PC-9 (cell line): ENCODE measurements around the gene SMIM29. TPM values are rescaled to one million over a fixed set of nuclear protein-coding genes. Genes with fewer than 3 reads are reported as not detected.

Experiments used
- Bru-seq: library from RNA; stranded (reverse); fragments of 400-500 nt; gene quantifications from one replicate; lab custom pipeline; 2021; lab: Mats Ljungman, UMichigan
- BruChase-seq, 2 experiments: library from RNA; stranded (reverse); fragments of 400-500 nt; gene quantifications; one replicate each; lab custom pipeline; 2021; lab: Mats Ljungman, UMichigan
- BruUV-seq: library from RNA; stranded (reverse); fragments of 400-500 nt; replicated peaks from 2 replicates; lab custom pipeline; 2021; lab: Mats Ljungman, UMichigan
- CTCF ChIA-PET: fragments of 300-600 bp; sonication (Branson Sonifier 250); formaldehyde crosslinking; loops from one replicate; lab custom pipeline; 2022; ENCODE audit warnings: antibody characterized with exemption; lab: Charles Lee
- POLR2A ChIA-PET: fragments of 300-600 bp; sonication (Branson Sonifier 250); formaldehyde crosslinking; loops from one replicate; lab custom pipeline; 2022; ENCODE audit warnings: antibody characterized with exemption; ENCODE audit not compliant: unreplicated experiment; lab: Charles Lee
- DNase-seq, 2 experiments: peaks; one replicate each; pipeline versions ENCODE4 v3.0.0 to v3.0.0-alpha.2; 2015 to 2022; ENCODE audit warnings: mixed read lengths in 1 of 2
- H2AFZ ChIP-seq: fragments of 200-600 bp; sonication (generic); 2 replicates; pipeline ENCODE4 v1.8.1; 2017; ENCODE audit warnings: antibody characterized with exemption
- H3F3A ChIP-seq: fragments of 200-600 bp; sonication (generic); 2 replicates; pipeline ENCODE4 v1.8.1; 2017; ENCODE audit warnings: antibody characterized with exemption, mild to moderate bottlenecking, low read depth; ENCODE audit not compliant: insufficient read depth
- H3K27ac ChIP-seq: fragments of 200-600 bp; sonication (generic); 2 replicates; pipeline ENCODE4 v1.6.1; 2016; ENCODE audit warnings: mixed run types
- H3K27me3 ChIP-seq: fragments of 200-600 bp; sonication (generic); 2 replicates; pipeline ENCODE4 v1.6.1; 2016; ENCODE audit warnings: low read depth, mixed run types; ENCODE audit not compliant: insufficient read depth
- H3K36me3 ChIP-seq: fragments of 200-600 bp; sonication (generic); 2 replicates; pipeline ENCODE4 v1.6.1; 2016; ENCODE audit warnings: low read depth, mixed run types
- H3K4me1 ChIP-seq: fragments of 200-600 bp; sonication (generic); replicated peaks from 2 replicates; pipeline ENCODE4 v1.6.1; 2016; ENCODE audit warnings: mixed run types; ENCODE audit not compliant: insufficient read depth
- H3K4me2 ChIP-seq: fragments of 200-600 bp; sonication (generic); 2 replicates; pipeline ENCODE4 v1.6.1; 2017; ENCODE audit warnings: mixed run types
- H3K4me3 ChIP-seq: fragments of 200-600 bp; sonication (generic); 2 replicates; pipeline ENCODE4 v1.6.1; 2016; ENCODE audit warnings: mixed run types
- H3K79me2 ChIP-seq: fragments of 200-600 bp; sonication (generic); 2 replicates; pipeline ENCODE4 v1.6.1; 2017; ENCODE audit warnings: low read depth, mixed run types
- H3K9me2 ChIP-seq: fragments of 200-600 bp; sonication (generic); 2 replicates; pipeline ENCODE4 v1.8.1; 2017; ENCODE audit warnings: mild to moderate bottlenecking; ENCODE audit not compliant: insufficient read depth
- H3K9me3 ChIP-seq: fragments of 200-600 bp; sonication (generic); 2 replicates; pipeline ENCODE4 v1.8.1; 2016; ENCODE audit warnings: low read depth; ENCODE audit not compliant: insufficient read depth
- H4K20me1 ChIP-seq: fragments of 200-600 bp; sonication (generic); 2 replicates; pipeline ENCODE4 v1.8.1; 2017; ENCODE audit not compliant: insufficient read depth
- EZH2 ChIP-seq: fragments of 200-600 bp; sonication (generic); IDR thresholded peaks from 2 replicates; pipeline ENCODE4 v1.8.0; 2017; ENCODE audit warnings: antibody characterized with exemption, low read depth
- intact Hi-C: fragments of 100-400 bp; cut with micrococcal nuclease; formaldehyde crosslinking; loops from one replicate; pipeline ENCODE4 v1.10.0; 2022; ENCODE audit not compliant: unreplicated experiment
- long read RNA-seq: library from polyadenylated mRNA; stranded (forward); transcript quantifications from one replicate; pipeline ENCODE4 v2.0.0, GENCODE V29; 2022
- total RNA-seq: library from RNA; stranded (reverse); gene quantifications from 2 replicates; pipeline ENCODE4 v1.2.3, GENCODE V29; 2021
- TF ChIP-seq, protein P1 (sequence below): fragments of 200-600 bp; sonication (generic); conservative IDR thresholded peaks from 2 replicates; pipeline ENCODE4 v1.6.1; 2017; ENCODE audit warnings: mixed run types, antibody characterized with exemption, mild to moderate bottlenecking, moderate library complexity

Gene SMIM29
- 32.8 and 35.2 TPM in 2 replicates for total RNA-seq
- percentile 61 among the genes with signal in this experiment for Bru-seq, nascent RNA
- BruChase-seq, experiment 1, labeled RNA remaining after a 2-hour chase, result percentile 53 among the genes with signal in this experiment
- BruChase-seq, experiment 2, labeled RNA remaining after a 6-hour chase, result percentile 76 among the genes with signal in this experiment
- long read RNA-seq, transcript SMIM29-205 (5 exons, 1,297 nt), result major isoform, 49 of 84 reads
- long read RNA-seq, transcript SMIM29-201 (5 exons, 792 nt), result minor isoform, 5 of 84 reads
- long read RNA-seq, transcript SMIM29-208 (5 exons, 1,186 nt), result minor isoform, 16 of 84 reads
- long read RNA-seq, partial matches to known transcripts, result 3 of 84 reads
- long read RNA-seq, other reads (novel, unspliced or antisense), result 8 of 84 reads

DNA sequence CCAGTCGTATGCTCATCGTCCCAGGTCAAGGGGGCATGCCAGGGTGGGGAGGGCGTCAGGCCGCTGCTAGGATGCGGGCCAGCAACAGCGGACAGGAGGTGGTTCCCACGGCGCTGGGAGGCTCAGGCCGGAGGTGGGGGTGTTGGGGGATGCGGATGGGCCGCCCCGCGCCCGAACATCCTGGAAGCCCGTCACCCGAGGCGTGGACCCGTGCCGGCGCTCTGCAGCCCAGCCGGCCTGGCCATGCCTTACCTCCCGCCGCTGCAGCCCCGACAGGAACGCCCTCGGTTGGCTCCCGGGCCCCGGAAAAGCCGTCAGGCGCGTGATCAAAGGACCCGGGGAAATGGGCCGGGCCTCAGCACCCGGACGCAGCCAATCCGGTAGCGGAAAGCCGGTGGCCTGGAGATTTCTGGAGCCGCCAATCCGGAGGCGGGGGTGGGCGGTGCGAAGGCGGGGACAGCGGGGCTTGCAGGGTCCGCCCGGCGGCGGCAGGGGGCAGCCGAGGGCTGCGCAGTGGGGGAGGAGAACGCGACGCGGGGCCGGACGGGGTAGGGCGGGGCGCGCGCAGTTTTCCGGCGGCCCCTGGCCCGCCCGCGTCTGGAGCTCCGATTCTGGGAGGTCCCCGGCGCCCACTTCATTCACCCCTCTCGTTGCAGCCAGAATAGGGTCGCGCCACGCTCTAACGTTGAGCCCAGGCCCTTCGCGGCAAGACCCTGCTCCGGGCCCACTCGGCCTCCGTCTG lies at the start of gene SMIM29:
Gene SMIM29 (minus strand): TSS at position 280 of the 742 bp plus-strand sequence. CDS start 1,215 bp downstream, outside the sequence.
- H3K9me3 ChIP-seq, result no peaks in the 10 kb centered on the region
- H3K4me3 ChIP-seq, result peak within 1 kb of the TSS; percentile 88
- peak; percentile 83 to 97 for DNase-seq
- H3K79me2 ChIP-seq, result peaks cover 6% of the 10 kb centered on the region; the same call in 1 of the 2 replicates
- H3K36me3 ChIP-seq, result no peaks in the 10 kb centered on the region
- TF ChIP-seq EZH2, result no peak
- TF ChIP-seq, protein P1, sequence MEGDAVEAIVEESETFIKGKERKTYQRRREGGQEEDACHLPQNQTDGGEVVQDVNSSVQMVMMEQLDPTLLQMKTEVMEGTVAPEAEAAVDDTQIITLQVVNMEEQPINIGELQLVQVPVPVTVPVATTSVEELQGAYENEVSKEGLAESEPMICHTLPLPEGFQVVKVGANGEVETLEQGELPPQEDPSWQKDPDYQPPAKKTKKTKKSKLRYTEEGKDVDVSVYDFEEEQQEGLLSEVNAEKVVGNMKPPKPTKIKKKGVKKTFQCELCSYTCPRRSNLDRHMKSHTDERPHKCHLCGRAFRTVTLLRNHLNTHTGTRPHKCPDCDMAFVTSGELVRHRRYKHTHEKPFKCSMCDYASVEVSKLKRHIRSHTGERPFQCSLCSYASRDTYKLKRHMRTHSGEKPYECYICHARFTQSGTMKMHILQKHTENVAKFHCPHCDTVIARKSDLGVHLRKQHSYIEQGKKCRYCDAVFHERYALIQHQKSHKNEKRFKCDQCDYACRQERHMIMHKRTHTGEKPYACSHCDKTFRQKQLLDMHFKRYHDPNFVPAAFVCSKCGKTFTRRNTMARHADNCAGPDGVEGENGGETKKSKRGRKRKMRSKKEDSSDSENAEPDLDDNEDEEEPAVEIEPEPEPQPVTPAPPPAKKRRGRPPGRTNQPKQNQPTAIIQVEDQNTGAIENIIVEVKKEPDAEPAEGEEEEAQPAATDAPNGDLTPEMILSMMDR, result peak; percentile 87
- BruUV-seq, result no TSS peak
- H3K4me2 ChIP-seq, result peak within 1 kb of the TSS; percentile 95
- intact Hi-C loops, result loop anchor here (1.0 to 10.0 kb wide), 8 partner anchors 84 to 893 kb away; partner anchors contain the start of genes BLTP3A, LEMD2 and TCP11
- H4K20me1 ChIP-seq, result peaks cover 5% of the 10 kb centered on the region; the same call in 1 of the 2 replicates
- POLR2A ChIA-PET, result interaction anchor here (0.6 kb wide), 2 partner anchors 25 to 97 kb away, joined by 6 read pairs; no protein-coding TSS in a partner anchor
- no peaks in the 10 kb centered on the region for H3K9me2 ChIP-seq
- H2AFZ ChIP-seq, result peak within 1 kb of the TSS; percentile 98
- CTCF ChIA-PET, result interaction anchor here (0.6 to 1.9 kb wide), 6 partner anchors 53 to 360 kb away, joined by 3 to 29 read pairs (median 5); no protein-coding TSS in a partner anchor
- peaks cover 43% of the 10 kb centered on the region for H3K4me1 ChIP-seq
- H3F3A ChIP-seq, result peaks cover 45% of the 10 kb centered on the region
- H3K27ac ChIP-seq, result peak within 1 kb of the TSS; percentile 83
- H3K27me3 ChIP-seq, result no peaks in the 10 kb centered on the region

DNA sequence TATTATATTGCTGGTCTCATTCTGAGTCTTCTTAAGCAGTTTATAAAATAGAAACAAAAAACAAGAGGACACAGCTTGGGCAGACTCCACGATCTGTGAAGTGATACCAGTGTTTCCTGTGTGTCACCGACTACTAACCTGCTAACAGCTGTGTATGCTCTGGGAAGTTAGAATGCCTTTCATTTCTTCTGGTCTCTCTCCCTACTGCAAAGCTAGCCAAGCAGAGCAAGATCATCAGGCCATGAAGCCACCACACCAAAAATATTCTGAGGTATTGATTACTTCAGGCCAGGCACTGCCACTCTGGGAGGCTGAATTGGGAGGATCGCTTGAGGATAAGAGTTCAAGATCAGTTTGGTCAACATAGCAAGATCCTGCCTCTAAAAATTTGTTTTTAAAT lies 46.9 kb upstream of the SMIM29 start:
- H3F3A ChIP-seq, result peaks cover 6% of the 10 kb centered on the region; the same call in 1 of the 2 replicates
- H3K4me2 ChIP-seq, result no peak overlapping the region
- TF ChIP-seq, protein P1, result no peak
- no peak for TF ChIP-seq EZH2
- no TSS peak for BruUV-seq
- H2AFZ ChIP-seq, result no peak overlapping the region
- intact Hi-C loops, result no loop called here
- no peaks in the 10 kb centered on the region for H3K27me3 ChIP-seq
- DNase-seq, result no peak
- no peaks in the 10 kb centered on the region for H4K20me1 ChIP-seq
- H3K27ac ChIP-seq, result no peak overlapping the region
- H3K9me3 ChIP-seq, result no peaks in the 10 kb centered on the region
- ChIA-PET POLR2A (interaction anchor here (0.6 kb wide), 1 partner anchor 30 kb away, joined by 3 read pairs; no protein-coding TSS in a partner anchor), CTCF (no interaction called here)
- H3K4me3 ChIP-seq, result no peak overlapping the region
- H3K4me1 ChIP-seq, result no peaks in the 10 kb centered on the region
- peaks cover 10% of the 10 kb centered on the region; the same call in 1 of the 2 replicates for H3K36me3 ChIP-seq
- H3K9me2 ChIP-seq, result no peaks in the 10 kb centered on the region
- no peaks in the 10 kb centered on the region; the same call in 1 of the 2 replicates for H3K79me2 ChIP-seq

DNA sequence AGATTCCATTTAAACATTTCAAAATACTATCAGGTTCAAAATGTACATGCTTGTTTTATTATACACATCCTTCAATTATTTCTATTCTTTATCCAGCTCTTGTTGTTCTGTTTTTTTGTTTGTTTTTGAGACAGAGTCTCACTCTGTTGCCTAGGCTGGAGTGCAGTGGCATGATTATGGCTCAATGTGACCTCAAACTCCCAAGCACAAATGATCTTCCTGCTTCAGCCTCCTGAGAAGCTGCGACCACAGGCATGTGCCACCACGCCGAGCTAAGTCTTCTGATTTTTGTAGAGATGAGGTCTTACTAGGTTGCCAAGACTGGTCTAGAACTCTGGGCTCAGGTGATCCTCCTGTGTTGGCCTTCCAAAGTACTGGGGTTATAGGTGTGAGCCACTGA lies 44.1 kb upstream of the SMIM29 start:
- no peak for TF ChIP-seq EZH2
- TF ChIP-seq, protein P1, result no peak
- Histone ChIP-seq H3K27me3 (no peaks in the 10 kb centered on the region), H3K27ac (no peak overlapping the region), H3K4me2 (no peak overlapping the region), H4K20me1 (no peaks in the 10 kb centered on the region), H3F3A (peaks cover 6% of the 10 kb centered on the region; the same call in 1 of the 2 replicates), H2AFZ (no peak overlapping the region), H3K4me3 (no peak overlapping the region), H3K9me2 (no peaks in the 10 kb centered on the region), H3K4me1 (no peaks in the 10 kb centered on the region), H3K79me2 (no peaks in the 10 kb centered on the region; the same call in 1 of the 2 replicates), H3K36me3 (peaks cover 10% of the 10 kb centered on the region; the same call in 1 of the 2 replicates), H3K9me3 (no peaks in the 10 kb centered on the region)
- CTCF ChIA-PET, result no interaction called here
- DNase-seq, result no peak
- intact Hi-C loops, result no loop called here
- BruUV-seq, result no TSS peak
- POLR2A ChIA-PET, result no interaction called here
